Globus pallidus (tissue), 1 donor: ENCODE data around the gene TESMIN.

Experiments used
- DNase-seq: peaks from one replicate; pipeline ENCODE4 v3.0.0-alpha.2; 2015; ENCODE audit warnings: low spot score

The TESMIN gene

DNA sequence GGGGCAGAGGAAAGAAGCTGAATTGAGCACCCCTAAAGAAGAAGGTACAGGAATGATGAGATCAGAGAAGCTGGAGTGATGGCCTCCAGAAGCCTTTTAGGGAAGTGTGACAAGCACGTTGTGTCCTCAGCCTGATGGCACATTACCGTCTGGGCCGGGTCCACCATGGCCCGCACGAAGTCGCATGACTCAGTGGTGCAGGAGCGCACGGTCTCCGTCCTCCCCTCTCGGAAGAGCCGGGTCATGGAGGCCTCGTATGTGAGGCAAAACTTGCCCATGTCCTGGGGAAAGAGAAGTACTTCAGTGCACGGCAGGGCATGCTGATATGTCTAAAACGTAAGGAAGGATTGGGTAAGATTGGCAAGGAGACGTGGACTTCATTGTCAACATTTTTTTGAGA lies 11.2 kb upstream of the TESMIN start:
- no peak for DNase-seq

- DNase-seq: no peak
Measured at GRCh38 chr11:68761801-68762200, 10.5 kb upstream of the TESMIN start.

GRCh38 chr11:68759991-68760390 lies 8.7 kb upstream of the TESMIN start:
- no peak for DNase-seq

DNA sequence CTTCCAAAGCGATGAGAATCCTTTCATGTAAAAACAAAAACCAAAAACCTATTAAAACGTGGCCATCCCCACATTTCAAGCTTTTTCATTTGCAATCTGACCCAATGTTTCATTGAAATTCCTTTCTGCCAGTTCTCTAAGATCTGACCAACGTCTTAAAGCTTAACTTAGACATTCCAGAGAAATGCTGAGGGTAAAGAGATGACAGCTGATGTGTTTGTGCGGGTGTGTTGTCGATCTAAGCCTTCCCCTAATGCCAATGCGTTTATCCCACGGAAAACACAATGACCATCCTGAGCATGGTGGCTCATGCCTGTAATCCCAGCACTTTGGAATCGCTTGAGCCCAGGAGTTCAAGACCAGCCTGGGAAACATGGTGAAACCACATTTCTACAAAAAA lies 6.4 kb upstream of the TESMIN start:
- DNase-seq: no peak

- DNase-seq: no peak
Measured at GRCh38 chr11:68756171-68756766, 4.9 kb upstream of the TESMIN start.

DNA sequence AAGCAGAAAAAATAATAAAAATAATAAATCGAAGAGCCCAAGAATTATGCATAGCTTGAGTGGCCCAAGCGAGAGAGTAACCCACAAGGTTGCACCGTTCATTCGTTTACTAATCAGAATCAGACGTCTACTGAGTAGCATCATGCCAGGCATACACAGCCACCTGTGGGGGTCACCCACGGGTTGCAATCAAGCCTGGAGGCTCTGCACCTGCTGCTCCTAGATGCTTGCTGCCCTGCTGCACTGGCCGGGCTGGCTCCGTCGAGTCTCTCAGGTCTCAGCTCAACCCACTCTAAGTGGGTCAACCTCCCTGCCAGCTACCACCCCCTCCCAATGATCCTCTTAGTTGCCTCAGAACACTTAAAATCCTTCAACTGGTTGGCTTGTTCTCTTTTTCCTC lies 2.0 kb upstream of the TESMIN start:
- DNase-seq: no peak

DNA sequence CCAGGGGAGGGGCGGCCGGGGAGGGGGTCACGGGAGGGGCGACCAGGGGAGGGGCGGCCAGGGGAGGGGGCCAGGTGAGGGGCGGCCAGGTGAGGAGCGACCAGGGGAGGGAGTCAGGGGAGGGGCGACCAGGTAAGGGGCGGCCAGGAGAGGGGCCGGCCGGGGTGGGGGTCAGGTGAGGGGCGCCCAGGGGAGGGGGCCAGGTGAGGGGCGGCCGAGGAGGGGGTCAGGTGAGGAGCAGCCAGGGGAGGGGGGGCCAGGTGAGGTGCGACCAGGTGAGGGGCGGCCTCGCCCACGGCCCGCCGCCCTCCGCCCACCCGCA lies 355 bp downstream of the TESMIN start:
- DNase-seq: no peak

DNA sequence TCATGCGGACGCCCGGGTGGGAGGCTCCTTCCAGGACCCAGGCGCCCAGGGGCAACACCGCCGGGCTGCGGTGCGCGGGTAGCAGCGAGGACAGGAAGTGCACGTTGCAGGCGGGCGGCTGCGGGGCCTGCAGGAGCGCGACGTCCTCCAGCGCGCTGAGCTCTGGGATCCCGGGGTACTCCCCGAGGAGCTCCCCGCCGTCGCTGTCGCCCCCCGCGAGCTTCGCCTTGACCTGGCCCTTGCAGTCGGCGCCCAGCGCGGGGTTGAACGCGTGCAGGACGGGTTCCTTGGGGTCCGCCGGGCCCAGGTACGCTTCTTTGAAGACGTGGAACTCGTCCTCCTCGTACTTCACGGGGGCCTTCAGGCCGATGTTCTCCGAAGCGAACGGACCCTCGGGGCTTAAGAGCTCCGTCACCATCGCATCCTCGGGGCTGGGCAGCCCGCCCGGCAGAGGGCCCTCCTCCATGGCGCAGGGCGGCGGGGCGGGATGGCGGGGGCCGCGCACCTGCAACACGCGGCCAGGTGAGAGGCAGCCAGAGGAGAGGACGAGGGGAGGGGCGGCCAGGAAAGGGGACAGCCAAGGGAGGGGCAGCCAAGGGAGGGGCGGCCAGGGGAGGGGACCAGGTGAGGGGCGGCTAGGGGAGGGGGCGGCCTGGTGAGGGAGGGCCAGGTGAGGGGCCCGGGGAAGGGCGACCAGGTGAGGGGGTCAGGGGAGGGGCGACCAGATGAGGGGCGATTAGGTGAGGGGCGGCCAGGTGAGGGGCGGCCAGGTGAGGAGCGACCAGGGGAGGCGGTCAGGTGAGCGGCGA lies 921 bp downstream of the TESMIN start:
- no peak for DNase-seq

DNA sequence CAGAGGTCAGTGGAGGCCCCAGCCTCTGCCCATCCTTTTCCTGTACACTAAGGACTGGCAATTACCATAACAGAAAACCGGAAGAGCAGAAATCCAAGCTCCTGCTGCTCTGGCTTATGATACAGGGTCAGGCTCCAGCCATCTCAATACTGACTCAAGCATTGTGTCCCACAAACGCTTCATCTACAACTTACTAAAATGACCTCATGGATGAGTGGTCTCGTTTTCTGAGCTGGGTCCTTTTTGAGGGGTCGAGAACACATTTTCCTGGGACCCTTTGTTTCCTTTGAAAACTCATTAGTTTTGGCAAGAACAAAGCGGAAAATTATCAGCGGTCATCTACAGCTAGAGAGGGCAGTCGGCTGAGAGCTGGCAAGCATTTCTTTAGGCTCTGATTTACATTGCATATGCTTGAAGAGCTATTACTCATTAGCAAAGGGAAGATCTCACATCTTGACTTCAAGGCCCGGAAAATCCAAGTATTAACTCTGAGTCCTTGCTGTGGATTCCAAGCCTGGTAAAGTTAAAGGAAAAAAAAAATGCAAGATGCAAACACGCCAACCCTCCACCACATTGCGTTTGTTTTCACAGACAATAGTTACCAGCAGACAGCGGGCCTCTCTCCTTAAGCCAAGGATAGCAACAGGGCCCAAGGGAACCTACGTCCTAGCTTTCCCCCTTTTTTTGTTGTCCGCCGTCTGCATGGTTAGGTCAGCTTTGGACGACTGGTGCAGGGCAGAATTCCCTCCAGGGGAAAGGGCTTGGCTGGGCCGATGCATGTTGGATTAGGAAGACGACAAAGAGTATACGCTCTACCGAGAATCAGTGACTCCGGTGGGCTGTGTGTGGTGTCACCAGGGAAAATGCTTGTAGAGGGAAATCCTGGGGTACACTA lies 1.8 kb downstream of the TESMIN start:
- no peak for DNase-seq

GRCh38 chr11:68748061-68748460 lies 3.3 kb downstream of the TESMIN start:
- no peak for DNase-seq

DNA sequence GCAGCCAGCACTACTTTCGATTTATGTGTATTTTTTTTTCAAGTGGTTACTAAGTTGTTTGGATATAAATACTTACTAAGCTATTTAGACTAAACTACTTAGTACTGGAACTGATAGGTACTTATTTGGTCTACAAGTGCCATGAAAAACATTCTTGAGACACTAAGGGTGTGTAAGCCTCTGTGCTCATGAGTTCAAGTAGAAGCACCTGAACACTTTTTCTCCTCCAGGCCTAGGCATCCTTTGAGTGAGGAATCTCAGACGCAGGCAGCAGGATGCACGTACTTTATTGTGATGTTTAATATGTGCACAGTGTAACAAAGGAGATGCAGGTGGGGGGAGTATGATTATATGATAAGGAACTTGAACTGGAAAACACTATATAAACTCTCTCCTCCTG lies 7.8 kb downstream of the TESMIN start:
- DNase-seq: no peak

DNA sequence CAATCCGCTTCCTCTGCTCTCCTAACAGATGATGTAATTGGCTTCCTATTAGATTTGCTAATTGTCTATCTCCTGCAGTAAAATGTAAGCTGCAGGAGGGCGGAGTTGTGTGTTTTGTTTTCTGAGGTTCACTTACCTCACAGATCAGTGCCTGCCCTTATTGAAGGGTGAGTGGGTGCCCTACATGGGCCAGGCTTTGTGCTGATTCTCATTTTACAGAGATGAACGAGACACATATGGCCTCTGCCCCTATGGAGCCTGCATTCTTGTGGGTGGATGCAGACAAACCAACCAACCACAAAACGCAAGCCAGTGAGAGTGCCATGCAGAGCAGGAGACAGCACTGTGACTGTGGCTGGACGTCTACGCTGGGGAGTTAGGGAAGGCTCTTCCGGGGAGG lies 9.9 kb downstream of the TESMIN start:
- DNase-seq: no peak

- no peak for DNase-seq
Measured at GRCh38 chr11:68735646-68736045, 15.7 kb downstream of the TESMIN start.

GRCh38 chr11:68735125-68735524 lies 16.2 kb downstream of the TESMIN start:
- DNase-seq: no peak

- DNase-seq: no peak
Measured at GRCh38 chr11:68734111-68734510, 17.2 kb downstream of the TESMIN start.

DNA sequence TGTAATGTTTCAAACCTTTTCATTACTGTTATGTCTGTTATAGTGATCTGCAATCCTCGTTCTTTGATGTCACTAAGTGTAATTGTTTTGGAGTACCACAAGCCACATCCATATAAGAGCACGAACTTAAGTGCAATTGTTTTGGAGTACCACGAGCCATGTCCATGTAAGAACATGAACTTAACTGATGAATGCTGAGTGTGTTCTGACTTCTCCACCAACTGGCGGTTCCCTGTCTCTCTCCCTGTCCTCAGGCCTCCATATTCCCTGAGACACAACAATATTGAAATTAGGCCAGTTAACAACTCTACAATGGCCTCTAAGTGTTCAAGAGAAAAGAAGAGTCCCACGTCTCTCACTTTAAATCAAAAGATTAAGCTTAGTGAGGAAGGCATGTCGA lies 23.5 kb downstream of the TESMIN start:
- peak; percentile 14 for DNase-seq

DNA sequence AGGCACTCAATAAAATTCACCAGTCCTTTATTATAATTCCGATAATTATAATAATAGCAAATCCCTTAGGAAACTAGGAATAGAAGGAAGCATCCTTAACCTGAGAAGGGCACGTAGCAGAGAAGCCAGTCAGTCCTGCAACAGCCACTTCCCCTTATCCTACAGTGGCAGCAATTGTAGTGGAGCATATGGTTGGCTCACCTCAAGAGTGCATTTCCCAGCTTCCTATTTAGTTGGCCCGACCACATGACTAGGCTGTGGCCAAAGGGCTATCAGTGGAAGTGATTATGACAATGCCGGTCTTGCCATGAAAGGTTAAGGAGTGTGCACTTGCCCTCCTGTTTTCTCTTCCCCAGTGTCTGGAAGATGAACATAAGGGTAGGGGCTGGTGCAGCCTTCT lies 27.0 kb downstream of the TESMIN start:
- no peak for DNase-seq

DNA sequence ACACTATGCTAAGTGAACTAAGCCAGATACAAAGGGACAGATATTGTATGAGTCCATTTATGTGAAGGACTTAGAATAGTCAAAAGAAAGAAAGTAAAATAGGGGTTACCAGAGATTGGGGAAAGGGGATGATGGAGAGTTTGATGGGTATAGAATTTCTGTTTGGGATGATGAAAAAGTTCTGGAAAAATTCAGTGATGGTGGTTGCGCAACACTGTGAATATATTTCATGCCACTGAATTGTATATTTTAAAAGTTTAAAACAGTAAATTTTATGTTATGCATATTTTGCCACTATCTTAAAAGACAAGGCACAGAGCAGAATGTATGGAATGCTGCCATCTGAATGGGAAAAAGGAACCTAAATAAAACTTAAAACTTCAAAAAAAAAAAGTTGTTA lies 29.2 kb downstream of the TESMIN start:
- DNase-seq: no peak

GRCh38 chr11:68721075-68721474 lies 30.2 kb downstream of the TESMIN start:
- DNase-seq: no peak

DNA sequence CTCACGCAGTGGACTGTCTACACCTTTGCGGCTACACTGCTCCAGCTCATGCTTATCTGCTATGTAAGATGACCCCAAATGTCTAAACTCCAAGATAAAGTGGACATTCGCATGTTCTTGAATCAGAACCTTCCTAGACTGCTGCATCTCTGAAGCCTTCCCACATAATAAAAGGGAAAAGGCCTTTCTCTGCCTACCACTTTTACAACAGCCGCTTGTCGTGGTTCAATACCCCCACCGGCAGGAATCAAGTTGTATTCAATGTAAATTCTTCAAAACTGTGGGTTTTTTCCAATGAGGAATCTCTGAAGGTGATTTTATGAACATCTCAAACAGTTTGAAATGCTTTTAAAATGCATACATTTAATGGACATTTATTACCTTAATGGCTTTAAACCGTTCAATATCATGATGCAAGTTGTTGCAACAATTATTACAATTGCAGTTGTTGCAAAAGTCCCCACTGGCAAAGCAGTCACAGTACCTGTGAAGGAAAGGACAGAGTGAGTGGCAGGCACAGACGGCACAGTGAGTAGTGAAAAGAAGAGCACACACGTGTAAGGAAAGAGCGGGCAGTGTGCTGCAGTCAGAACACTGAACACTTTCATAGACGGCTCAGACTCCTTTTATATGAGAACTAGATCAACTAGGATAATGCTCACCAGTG lies 35.7 kb downstream of the TESMIN start:
- DNase-seq: no peak

DNA sequence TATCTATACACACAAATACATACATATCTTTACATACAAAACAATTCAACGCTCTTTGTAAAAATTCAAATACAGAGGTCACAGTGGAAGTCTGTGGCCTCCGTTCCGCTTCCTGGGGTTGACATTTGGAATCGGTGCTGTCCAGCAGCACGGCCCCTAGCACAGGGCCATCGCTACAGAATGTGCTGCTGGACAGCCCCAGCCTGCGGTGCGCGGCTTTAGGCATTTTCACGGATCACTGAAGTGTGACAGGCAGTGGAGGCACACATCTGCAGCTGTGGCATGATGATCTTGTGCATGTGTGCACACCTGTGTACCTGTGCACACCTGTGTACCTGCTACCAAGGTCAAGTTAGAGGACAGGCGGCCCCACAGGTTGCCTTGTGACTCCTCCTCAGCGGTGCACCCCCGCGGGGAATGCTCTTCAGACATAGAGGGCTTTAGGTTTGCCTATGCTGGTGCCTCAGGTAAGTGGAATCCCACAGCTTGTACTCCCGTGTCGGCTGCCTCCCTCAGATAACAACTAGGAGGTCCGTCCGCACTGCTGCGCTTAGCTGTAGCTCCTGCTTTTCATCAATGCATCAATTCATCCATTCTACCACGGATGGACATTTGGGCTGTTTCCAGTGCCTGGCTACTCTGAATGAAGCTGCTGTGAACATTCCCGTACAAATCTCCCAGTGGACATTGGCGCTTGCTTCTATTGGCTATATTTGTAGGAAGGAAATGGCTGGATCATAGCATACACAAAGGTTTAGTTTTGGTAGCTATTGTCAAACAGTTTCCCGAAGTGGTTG lies 37.1 kb downstream of the TESMIN start:
- DNase-seq: peak; percentile 34

- no peak for DNase-seq
Measured at GRCh38 chr11:68711114-68711513, 40.2 kb downstream of the TESMIN start.
